Endothelial cell (in vitro differentiated cells): ENCODE results near the gene FOXJ3. TPM values are rescaled to one million over a fixed set of nuclear protein-coding genes. Genes with fewer than 3 reads are reported as not detected.
A peak's percentile ranks its signal among the peaks of the same experiment; 100 is the strongest.

Experiments
- DNase-seq: peaks from one replicate; pipeline ENCODE4 v3.0.0; 2021; ENCODE audit warnings: low spot score
- H3K27ac Mint-ChIP-seq: one replicate; pipeline ENCODE4 v1.8.0; 2021; ENCODE audit warnings: mixed read lengths, inconsistent platforms; ENCODE audit not compliant: unreplicated experiment
- H3K27me3 Mint-ChIP-seq: one replicate; pipeline ENCODE4 v1.8.0; 2021; ENCODE audit warnings: mild to moderate bottlenecking, moderate library complexity, mixed read lengths, inconsistent platforms; ENCODE audit not compliant: unreplicated experiment
- H3K36me3 Mint-ChIP-seq: one replicate; pipeline ENCODE4 v1.8.0; 2021; ENCODE audit warnings: mild to moderate bottlenecking, low read depth, mixed read lengths, inconsistent platforms; ENCODE audit not compliant: unreplicated experiment
- H3K4me1 Mint-ChIP-seq: one replicate; pipeline ENCODE4 v1.8.0; 2021; ENCODE audit warnings: mild to moderate bottlenecking, mixed read lengths, inconsistent platforms; ENCODE audit not compliant: unreplicated experiment
- H3K4me3 Mint-ChIP-seq: one replicate; pipeline ENCODE4 v1.8.0; 2021; ENCODE audit warnings: mild to moderate bottlenecking, mixed read lengths, inconsistent platforms; ENCODE audit not compliant: unreplicated experiment
- H3K9me3 Mint-ChIP-seq: one replicate; pipeline ENCODE4 v1.8.0; 2021; ENCODE audit warnings: mixed read lengths, inconsistent platforms; ENCODE audit not compliant: unreplicated experiment
- CTCF ChIP-seq: fragments of 200-600 bp; sonication (generic); IDR thresholded peaks from one replicate; pipeline ENCODE4 v1.5.0; 2021; ENCODE audit warnings: antibody characterized with exemption; ENCODE audit not compliant: unreplicated experiment
- total RNA-seq: library from RNA; stranded (reverse); fragmentation: NEBNext Ultra II Directional; extraction: Animal tissue kit (Norgen Biotek cat#: 25700); gene quantifications from one replicate; pipeline ENCODE4 v1.2.1, GENCODE V29; 2021; ENCODE audit not compliant: unreplicated experiment

Gene FOXJ3
- total RNA-seq, 1 donor from 2014 or later: 65.9 TPM

GRCh38 chr1:42312576-42313212, 22.3 kb downstream of the FOXJ3 start:
- no peaks in the 10 kb centered on the region for H3K9me3 Mint-ChIP-seq

GRCh38 chr1:42311897-42312296, 23.1 kb downstream of the FOXJ3 start:
- Mint-ChIP-seq H3K27me3 (peaks cover 1% of the 10 kb centered on the region), H3K4me1 (peaks cover 14% of the 10 kb centered on the region), H3K36me3 (no peaks in the 10 kb centered on the region), H3K9me3 (no peaks in the 10 kb centered on the region), H3K4me3 (no peak overlapping the region), H3K27ac (no peak overlapping the region)
- no peak for DNase-seq
- TF ChIP-seq CTCF: no peak

More at GRCh38 chr1:42312576-42313212, 22.3 kb downstream of the FOXJ3 start:
- no peak for TF ChIP-seq CTCF
- H3K4me3 Mint-ChIP-seq: no peak overlapping the region
- H3K27ac Mint-ChIP-seq: no peak overlapping the region
- H3K4me1 Mint-ChIP-seq: peaks cover 18% of the 10 kb centered on the region
- H3K36me3 Mint-ChIP-seq: no peaks in the 10 kb centered on the region
- H3K27me3 Mint-ChIP-seq: peaks cover 1% of the 10 kb centered on the region
- DNase-seq: no peak

- no peaks in the 10 kb centered on the region for H3K36me3 Mint-ChIP-seq
- H3K4me1 Mint-ChIP-seq: peaks cover 14% of the 10 kb centered on the region
- no peak overlapping the region for H3K4me3 Mint-ChIP-seq
- no peak for TF ChIP-seq CTCF
- peak overlapping the region; percentile 9 for H3K27ac Mint-ChIP-seq
- no peaks in the 10 kb centered on the region for H3K9me3 Mint-ChIP-seq
- H3K27me3 Mint-ChIP-seq: peaks cover 1% of the 10 kb centered on the region
- no peak for DNase-seq
Measured at GRCh38 chr1:42311138-42311537, 23.9 kb downstream of the FOXJ3 start.

GRCh38 chr1:42306977-42307376, 28.1 kb downstream of the FOXJ3 start:
- H3K36me3 Mint-ChIP-seq: peaks cover under 1% of the 10 kb centered on the region

More at GRCh38 chr1:42306977-42307376, 28.1 kb downstream of the FOXJ3 start:
- H3K4me1 Mint-ChIP-seq: peaks cover 14% of the 10 kb centered on the region
- no peak for DNase-seq
- no peaks in the 10 kb centered on the region for H3K9me3 Mint-ChIP-seq
- no peak overlapping the region for H3K27ac Mint-ChIP-seq
- H3K27me3 Mint-ChIP-seq: peaks cover 1% of the 10 kb centered on the region
- no peak for TF ChIP-seq CTCF
- no peak overlapping the region for H3K4me3 Mint-ChIP-seq
